Right cardiac atrium (tissue), 5 donors: ENCODE data around the gene TMEM186. TPM values are rescaled to one million over a fixed set of nuclear protein-coding genes. Genes with fewer than 3 reads are reported as not detected.
"Not testable (repeated sequence)": the region's sequence is repeated elsewhere in the genome, so short reads cannot be mapped to it uniquely, and the experiment has no call there.

Source experiments
- ATAC-seq, 2 donors: fragments of 200-7000 bp; cut with Tn5 transposase; one replicate each; pipeline versions ENCODE4 v1.8.0 to v1.9.1; 2020; ENCODE audit warnings: moderate library complexity in 2 of 2, mild to moderate bottlenecking in 1 of 2
- DNase-seq, 3 donors: peaks; one replicate each; pipeline ENCODE4 v3.0.0-alpha.2; 2020
- H3K27ac ChIP-seq: one replicate; pipeline ENCODE4 v1.5.1; 2013; ENCODE audit warnings: mild to moderate bottlenecking, low read length, control low read depth, moderate library complexity
- H3K27me3 ChIP-seq: one replicate; pipeline ENCODE4 v1.6.1; 2013; ENCODE audit not compliant: control insufficient read depth, insufficient read depth
- H3K4me1 ChIP-seq: one replicate; pipeline ENCODE4 v1.6.1; 2013; ENCODE audit warnings: low read length; ENCODE audit not compliant: control insufficient read depth, insufficient read depth
- H3K4me3 ChIP-seq: one replicate; pipeline ENCODE4 v1.5.1; 2013; ENCODE audit warnings: low read length, control low read depth
- H3K9me3 ChIP-seq: one replicate; pipeline ENCODE4 v1.6.1; 2013; ENCODE audit warnings: low read length; ENCODE audit not compliant: control insufficient read depth
- WGBS: extraction: QIAGEN DNeasy Blood & Tissue Kit; methylation state at CpG from one replicate; pipeline ENCODE4 v1.1.7; 2013; 5-methylcytosine and 5-hydroxymethylcytosine counted together
- intact Hi-C, 4 donors: fragments of 100-400 bp; cut with DNase I; formaldehyde crosslinking; loops; one replicate each; pipeline versions ENCODE4 v1.11.0 to v1.14.0; 2022 to 2023
- long read RNA-seq, 4 donors: library from polyadenylated mRNA; unstranded; transcript quantifications; one replicate each; pipeline ENCODE4 v2.0.0, GENCODE V29; 2020 to 2021
- polyA plus RNA-seq: library from polyadenylated mRNA; stranded (reverse); fragments of 200-250 nt; gene quantifications from one replicate; pipeline ENCODE4 v1.2.3, GENCODE V29; 2013
- total RNA-seq, 4 donors: library from RNA; stranded (reverse); fragmentation: NEBNext Ultra II Directional; extraction: Animal tissue kit (Norgen Biotek cat#: 25700); gene quantifications; one replicate each; pipeline ENCODE4 v1.2.1, GENCODE V29; 2021
- donor health status: healthy with polysubstance abuse.
- donor health status: DM: no; HTN: yes; CAD: no.
- donor health status: DM: no; HTN: no; CAD: no.
- donor health status: DM: no; HTN: yes; CAD: no; lungs with severe emphysema.
- donor health status: DM: yes; HTN: yes; CAD: no.

TMEM186 gene
- 10 to 100 TPM; 12.2 to 12.8 (median 12.3) TPM for total RNA-seq
- polyA plus RNA-seq: 11.5 TPM
- long read RNA-seq, donor 1, transcript TMEM186-201 (2 exons, 1,448 nt): major isoform, 14 of 22 reads
- long read RNA-seq, donor 1, partial matches to known transcripts: 0 of 22 reads
- long read RNA-seq, donor 1, other reads (novel, unspliced or antisense): 8 of 22 reads
- long read RNA-seq, donor 2, transcript TMEM186-201 (2 exons, 1,448 nt): major isoform, 6 of 7 reads
- long read RNA-seq, donor 2, partial matches to known transcripts: 0 of 7 reads
- long read RNA-seq, donor 2, other reads (novel, unspliced or antisense): 1 of 7 reads
- long read RNA-seq, donor 3, transcript TMEM186-201 (2 exons, 1,448 nt): major isoform, 20 of 32 reads
- long read RNA-seq, donor 3, partial matches to known transcripts: 0 of 32 reads
- long read RNA-seq, donor 3, other reads (novel, unspliced or antisense): 12 of 32 reads
- long read RNA-seq, donor 4, partial matches to known transcripts: 0 of 5 reads
- long read RNA-seq, donor 4, other reads (novel, unspliced or antisense): 1 of 5 reads

- Histone ChIP-seq H3K4me3 (peak within 1 kb of the TSS; percentile 86), H3K27me3 (no peaks in the 10 kb centered on the region), H3K4me1 (peaks cover 10% of the 10 kb centered on the region), H3K9me3 (no peaks in the 10 kb centered on the region), H3K27ac (peak within 1 kb of the TSS; percentile 65)
- under 1% methylated on average over 61 of the region's 61 CpGs for WGBS
- intact Hi-C loops: loop anchor here in 3 of 4 donors (5.0 to 10.0 kb wide), 4 partner anchors 67 to 135 kb away; partner anchors contain the start of genes ABAT (in 1 of the 3), CARHSP1 (in 1 of the 3) and LITAFD (in 1 of the 3)
- ATAC-seq (peak; percentile 99), DNase-seq (peak; percentile 97 to 98 (median 98))
Measured at GRCh38 chr16:8797364-8798173, at the start of gene TMEM186, which contains the start of gene PMM2. Gene TMEM186 (minus strand): TSS chr16:8797639. CDS start chr16:8797614, 25 bp downstream. Gene PMM2 (plus strand): TSS chr16:8797839. CDS start chr16:8797883, 44 bp downstream.

- Histone ChIP-seq H3K4me3 (no peak overlapping the region), H3K27ac (no peak overlapping the region), H3K27me3 (no peaks in the 10 kb centered on the region), H3K9me3 (no peaks in the 10 kb centered on the region), H3K4me1 (peaks cover 6% of the 10 kb centered on the region)
- 75% methylated on average over 13 of the region's 13 CpGs for WGBS
- no peak for ATAC-seq
- intact Hi-C loops: no loop called here
- peak in 2 of 3 donors; percentile 49 to 52 for DNase-seq
Measured at GRCh38 chr16:8847145-8847544, 49.7 kb upstream of the TMEM186 start.

- H3K9me3 ChIP-seq: no peaks in the 10 kb centered on the region
- intact Hi-C loops: no loop called here
- peaks cover 6% of the 10 kb centered on the region for H3K4me1 ChIP-seq
- H3K27ac ChIP-seq: no peak overlapping the region
- DNase-seq: peak in 1 of 3 donors; percentile 18
- H3K27me3 ChIP-seq: no peaks in the 10 kb centered on the region
- 94% methylated on average over 10 of the region's 10 CpGs for WGBS
- H3K4me3 ChIP-seq: no peak overlapping the region
- no peak for ATAC-seq
Measured at GRCh38 chr16:8846401-8846932, 49.0 kb upstream of the TMEM186 start.

- DNase-seq: no peak
- H3K27ac ChIP-seq: no peak overlapping the region
- H3K9me3 ChIP-seq: no peaks in the 10 kb centered on the region
- H3K27me3 ChIP-seq: no peaks in the 10 kb centered on the region
- intact Hi-C loops: no loop called here
- WGBS: 89% methylated on average over 7 of the region's 7 CpGs
- no peak overlapping the region for H3K4me3 ChIP-seq
- ATAC-seq: no peak
- H3K4me1 ChIP-seq: peaks cover 6% of the 10 kb centered on the region
Measured at GRCh38 chr16:8845699-8846298, 48.4 kb upstream of the TMEM186 start.

GRCh38 chr16:8843296-8843695 lies 45.9 kb upstream of the TMEM186 start:
- peak in 1 of 3 donors; percentile 54 for DNase-seq
- 56% methylated on average over 12 of the region's 12 CpGs for WGBS
- ATAC-seq, intact Hi-C loops, H3K27me3 ChIP-seq, H3K9me3 ChIP-seq, H3K4me1 ChIP-seq: not testable (repeated sequence)
- Histone ChIP-seq H3K4me3 (peak overlapping the region; percentile 34), H3K27ac (peak overlapping the region; percentile 67)

GRCh38 chr16:8842016-8842415 lies 44.6 kb upstream of the TMEM186 start:
- DNase-seq, H3K9me3 ChIP-seq, intact Hi-C loops, H3K4me1 ChIP-seq, ATAC-seq, H3K27me3 ChIP-seq: not testable (repeated sequence)
- 53% methylated on average over 4 of the region's 4 CpGs for WGBS
- Histone ChIP-seq H3K27ac (peak overlapping the region; percentile 89), H3K4me3 (peak overlapping the region; percentile 34)

- intact Hi-C loops, H3K4me3 ChIP-seq, ATAC-seq, H3K27me3 ChIP-seq, H3K27ac ChIP-seq, H3K9me3 ChIP-seq, H3K4me1 ChIP-seq, DNase-seq: not testable (repeated sequence)
- WGBS: 85% methylated on average over 15 of the region's 15 CpGs
Measured at GRCh38 chr16:8837594-8837993, 40.2 kb upstream of the TMEM186 start.

- H3K4me3 ChIP-seq, H3K4me1 ChIP-seq, H3K27ac ChIP-seq, intact Hi-C loops, DNase-seq, H3K27me3 ChIP-seq, ATAC-seq, H3K9me3 ChIP-seq: not testable (repeated sequence)
- 93% methylated on average over 7 of the region's 7 CpGs for WGBS
Measured at GRCh38 chr16:8836797-8837196, 39.4 kb upstream of the TMEM186 start.

- intact Hi-C loops: no loop called here
- Histone ChIP-seq H3K27me3 (no peaks in the 10 kb centered on the region), H3K4me1 (no peaks in the 10 kb centered on the region), H3K9me3 (no peaks in the 10 kb centered on the region), H3K4me3 (no peak overlapping the region), H3K27ac (no peak overlapping the region)
- DNase-seq (no peak), ATAC-seq (peak in 1 of 2 donors; percentile 25)
- WGBS: 87% methylated on average over 16 of the region's 16 CpGs
Measured at GRCh38 chr16:8832717-8833105, 35.3 kb upstream of the TMEM186 start.

- intact Hi-C loops: no loop called here
- DNase-seq (no peak), ATAC-seq (peak in 1 of 2 donors; percentile 29)
- 79% methylated on average over 18 of the region's 18 CpGs for WGBS
- no peaks in the 10 kb centered on the region for H3K27me3 ChIP-seq
- H3K4me1 ChIP-seq: no peaks in the 10 kb centered on the region
- no peak overlapping the region for H3K4me3 ChIP-seq
- no peaks in the 10 kb centered on the region for H3K9me3 ChIP-seq
- no peak overlapping the region for H3K27ac ChIP-seq
Measured at GRCh38 chr16:8831871-8832716, 34.7 kb upstream of the TMEM186 start.
